Esophagus (tissue), 2 donors: ENCODE data around the gene SLC5A4. TPM values are rescaled to one million over a fixed set of nuclear protein-coding genes. Genes with fewer than 3 reads are reported as not detected.

Experiments
- H3K27ac ChIP-seq, 2 donors: one replicate each; pipeline ENCODE4 v1.5.1; 2013; ENCODE audit warnings: low read depth in 2 of 2, mild to moderate bottlenecking in 2 of 2, inconsistent platforms in 1 of 2, low read length in 1 of 2, moderate library complexity in 1 of 2
- H3K27me3 ChIP-seq, 2 donors: one replicate each; pipeline ENCODE4 v1.6.1; 2013; ENCODE audit warnings: low read length in 2 of 2, control low read depth in 1 of 2, mild to moderate bottlenecking in 1 of 2; ENCODE audit not compliant: insufficient read depth in 2 of 2, control insufficient read depth in 1 of 2
- H3K36me3 ChIP-seq, 2 donors: one replicate each; pipeline ENCODE4 v1.6.1; 2013; ENCODE audit warnings: low read length in 1 of 2; ENCODE audit not compliant: control insufficient read depth in 2 of 2, insufficient read depth in 2 of 2
- H3K4me1 ChIP-seq, 2 donors: one replicate each; pipeline ENCODE4 v1.6.1; 2013; ENCODE audit warnings: low read length in 1 of 2; ENCODE audit not compliant: control insufficient read depth in 2 of 2, insufficient read depth in 2 of 2
- H3K4me3 ChIP-seq, 2 donors: one replicate each; pipeline ENCODE4 v1.5.1; 2013; ENCODE audit warnings: low read length in 2 of 2, mild to moderate bottlenecking in 2 of 2, low read depth in 1 of 2, moderate library complexity in 1 of 2
- H3K9me3 ChIP-seq, 2 donors: one replicate each; pipeline ENCODE4 v1.6.1; 2013; ENCODE audit warnings: mild to moderate bottlenecking in 2 of 2, low read depth in 1 of 2, low read length in 1 of 2, moderate library complexity in 1 of 2; ENCODE audit not compliant: control insufficient read depth in 2 of 2, insufficient read depth in 1 of 2
- WGBS, 2 donors: extraction: QIAGEN DNeasy Blood & Tissue Kit; methylation state at CpG; one replicate each; pipeline ENCODE4 v1.1.7; 2013; 5-methylcytosine and 5-hydroxymethylcytosine counted together
- polyA plus RNA-seq, 2 donors: library from polyadenylated mRNA; stranded (reverse); fragments of 200-250 nt; gene quantifications; one replicate each; pipeline ENCODE4 v1.2.3, GENCODE V29; 2013
- donor health status: healthy with polysubstance abuse.
- donor health status: Bipolar disorder and iron deficiency.

SLC5A4 gene
- polyA plus RNA-seq, 2 donors = 0.08 to 0.12 TPM

- no peaks in the 10 kb centered on the region for H3K9me3 ChIP-seq
- H3K4me1 ChIP-seq = no peaks in the 10 kb centered on the region
- no peak overlapping the region for H3K4me3 ChIP-seq
- WGBS, 2 donors = 81 to 86% methylated on average over 10 of the region's 10 CpGs
- no peaks in the 10 kb centered on the region for H3K27me3 ChIP-seq
- H3K27ac ChIP-seq = no peak overlapping the region
- no peaks in the 10 kb centered on the region for H3K36me3 ChIP-seq
Observed at GRCh38 chr22:32216911-32217310, 38.2 kb downstream of the SLC5A4 start.

GRCh38 chr22:32211011-32211410, 44.1 kb downstream of the SLC5A4 start:
- H3K27ac ChIP-seq = no peak overlapping the region
- H3K4me3 ChIP-seq = no peak overlapping the region
- no peaks in the 10 kb centered on the region for H3K4me1 ChIP-seq
- H3K27me3 ChIP-seq = no peaks in the 10 kb centered on the region
- H3K9me3 ChIP-seq = no peaks in the 10 kb centered on the region
- H3K36me3 ChIP-seq = no peaks in the 10 kb centered on the region
- WGBS, 2 donors = 73 to 74% methylated on average over 7 of the region's 7 CpGs

- 87 to 95% methylated on average over 3 of the region's 3 CpGs for WGBS, 2 donors
- H3K27me3 ChIP-seq = peaks cover 0 to under 1% of the 10 kb centered on the region in 2 donors
- no peaks in the 10 kb centered on the region for H3K36me3 ChIP-seq
- no peak overlapping the region for H3K27ac ChIP-seq
- H3K4me3 ChIP-seq = no peak overlapping the region
- H3K9me3 ChIP-seq = no peaks in the 10 kb centered on the region
- peaks cover 0 to 1% of the 10 kb centered on the region in 2 donors for H3K4me1 ChIP-seq
Observed at GRCh38 chr22:32208681-32209080, 46.5 kb downstream of the SLC5A4 start.

- no peak overlapping the region for H3K4me3 ChIP-seq
- H3K36me3 ChIP-seq = no peaks in the 10 kb centered on the region
- H3K27me3 ChIP-seq = peaks cover 3 to 4% of the 10 kb centered on the region in 2 donors
- 72 to 80% methylated on average over 4 of the region's 4 CpGs for WGBS, 2 donors
- no peak overlapping the region for H3K27ac ChIP-seq
- H3K4me1 ChIP-seq = peaks cover 0 to 1% of the 10 kb centered on the region in 2 donors
- peaks cover 0 to 3% of the 10 kb centered on the region in 2 donors for H3K9me3 ChIP-seq
Observed at GRCh38 chr22:32207971-32208480, 47.1 kb downstream of the SLC5A4 start.

- H3K4me3 ChIP-seq = no peak overlapping the region
- WGBS, 2 donors = 72 to 73% methylated on average over 22 of the region's 22 CpGs
- H3K27me3 ChIP-seq = peaks cover 4% of the 10 kb centered on the region in 2 donors
- H3K4me1 ChIP-seq = peaks cover 0 to 1% of the 10 kb centered on the region in 2 donors
- no peak overlapping the region for H3K27ac ChIP-seq
- H3K36me3 ChIP-seq = no peaks in the 10 kb centered on the region
- H3K9me3 ChIP-seq = peaks cover 0 to 3% of the 10 kb centered on the region in 2 donors
Observed at GRCh38 chr22:32206774-32207758, 48.1 kb downstream of the SLC5A4 start.

GRCh38 chr22:32205974-32206773, 49.0 kb downstream of the SLC5A4 start:
- H3K9me3 ChIP-seq = peaks cover 0 to 3% of the 10 kb centered on the region in 2 donors
- no peaks in the 10 kb centered on the region for H3K36me3 ChIP-seq
- 86% methylated on average over 27 to 30 of the region's 30 CpGs for WGBS, 2 donors
- no peak overlapping the region for H3K4me3 ChIP-seq
- peaks cover 0 to 1% of the 10 kb centered on the region in 2 donors for H3K4me1 ChIP-seq
- H3K27ac ChIP-seq = no peak overlapping the region
- peaks cover 4% of the 10 kb centered on the region in 2 donors for H3K27me3 ChIP-seq

GRCh38 chr22:32204856-32205722, 50.1 kb downstream of the SLC5A4 start, which contains the start of gene RFPL2:
TSS of gene RFPL2 (minus strand) at chr22:32205073. CDS start at chr22:32202451, 2,622 bp downstream.
- Histone ChIP-seq H3K9me3 (peaks cover 0 to 3% of the 10 kb centered on the region in 2 donors), H3K4me1 (peaks cover 0 to 1% of the 10 kb centered on the region in 2 donors), H3K36me3 (no peaks in the 10 kb centered on the region), H3K27me3 (peaks cover 4% of the 10 kb centered on the region in 2 donors), H3K27ac (no peak within 1 kb of the TSS), H3K4me3 (no peak within 1 kb of the TSS)
- 65 to 75% methylated on average over 41 of the region's 41 CpGs for WGBS, 2 donors

- WGBS, 2 donors = 24 to 49% methylated on average over 42 of the region's 42 CpGs
- Histone ChIP-seq H3K9me3 (peaks cover 0 to 3% of the 10 kb centered on the region in 2 donors), H3K27ac (no peak overlapping the region), H3K4me3 (no peak overlapping the region), H3K27me3 (peaks cover 4% of the 10 kb centered on the region in 2 donors), H3K4me1 (peaks cover 0 to 1% of the 10 kb centered on the region in 2 donors), H3K36me3 (no peaks in the 10 kb centered on the region)
Observed at GRCh38 chr22:32204040-32204855, 50.9 kb downstream of the SLC5A4 start.
